WI38 (cell line): Measurements from ENCODE around the gene MAPK1.
"Not testable (repeated sequence)": the region's sequence is repeated elsewhere in the genome, so short reads cannot be mapped to it uniquely, and the experiment has no call there.

Source experiments
- H3K4me3 ChIP-seq: 2 replicates; pipeline ENCODE4 v1.5.1; 2011; ENCODE audit warnings: low read depth, mild to moderate bottlenecking, control low read depth, low read length
- TF ChIP-seq, protein P1 (sequence below): IDR thresholded peaks from 2 replicates; pipeline ENCODE4 v1.5.1; 2012; ENCODE audit warnings: low read depth, mild to moderate bottlenecking, control low read depth, low read length

Gene MAPK1

GRCh38 chr22:21837248-21837979 lies 30.0 kb downstream of the MAPK1 start:
- H3K4me3 ChIP-seq: peak overlapping the region; percentile 41
- TF ChIP-seq, protein P1, sequence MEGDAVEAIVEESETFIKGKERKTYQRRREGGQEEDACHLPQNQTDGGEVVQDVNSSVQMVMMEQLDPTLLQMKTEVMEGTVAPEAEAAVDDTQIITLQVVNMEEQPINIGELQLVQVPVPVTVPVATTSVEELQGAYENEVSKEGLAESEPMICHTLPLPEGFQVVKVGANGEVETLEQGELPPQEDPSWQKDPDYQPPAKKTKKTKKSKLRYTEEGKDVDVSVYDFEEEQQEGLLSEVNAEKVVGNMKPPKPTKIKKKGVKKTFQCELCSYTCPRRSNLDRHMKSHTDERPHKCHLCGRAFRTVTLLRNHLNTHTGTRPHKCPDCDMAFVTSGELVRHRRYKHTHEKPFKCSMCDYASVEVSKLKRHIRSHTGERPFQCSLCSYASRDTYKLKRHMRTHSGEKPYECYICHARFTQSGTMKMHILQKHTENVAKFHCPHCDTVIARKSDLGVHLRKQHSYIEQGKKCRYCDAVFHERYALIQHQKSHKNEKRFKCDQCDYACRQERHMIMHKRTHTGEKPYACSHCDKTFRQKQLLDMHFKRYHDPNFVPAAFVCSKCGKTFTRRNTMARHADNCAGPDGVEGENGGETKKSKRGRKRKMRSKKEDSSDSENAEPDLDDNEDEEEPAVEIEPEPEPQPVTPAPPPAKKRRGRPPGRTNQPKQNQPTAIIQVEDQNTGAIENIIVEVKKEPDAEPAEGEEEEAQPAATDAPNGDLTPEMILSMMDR: no peak

DNA sequence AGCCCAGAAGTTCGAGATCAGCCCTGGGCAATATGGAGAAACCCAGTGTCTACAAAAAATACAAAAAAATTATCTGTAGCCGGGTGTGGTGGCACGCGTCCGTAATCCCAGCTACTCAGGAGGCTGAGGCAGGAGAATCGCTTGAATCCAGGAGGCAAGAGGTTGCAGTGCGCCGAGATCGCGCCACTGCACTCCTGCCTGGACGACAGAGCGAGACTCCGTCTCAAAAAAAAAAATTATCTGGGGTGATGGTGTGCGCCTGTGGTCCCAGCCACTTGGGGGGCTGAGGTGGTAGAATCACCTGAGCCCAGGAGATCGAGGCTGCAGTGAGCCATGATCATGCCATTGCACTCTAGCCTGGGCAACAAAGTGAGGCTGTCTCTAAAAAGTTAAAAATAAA lies 31.0 kb downstream of the MAPK1 start:
- H3K4me3 ChIP-seq: not testable (repeated sequence)

- TF ChIP-seq, protein P1: no peak
- H3K4me3 ChIP-seq: no peak overlapping the region
Observed at GRCh38 chr22:21835378-21835777, 32.1 kb downstream of the MAPK1 start.

DNA sequence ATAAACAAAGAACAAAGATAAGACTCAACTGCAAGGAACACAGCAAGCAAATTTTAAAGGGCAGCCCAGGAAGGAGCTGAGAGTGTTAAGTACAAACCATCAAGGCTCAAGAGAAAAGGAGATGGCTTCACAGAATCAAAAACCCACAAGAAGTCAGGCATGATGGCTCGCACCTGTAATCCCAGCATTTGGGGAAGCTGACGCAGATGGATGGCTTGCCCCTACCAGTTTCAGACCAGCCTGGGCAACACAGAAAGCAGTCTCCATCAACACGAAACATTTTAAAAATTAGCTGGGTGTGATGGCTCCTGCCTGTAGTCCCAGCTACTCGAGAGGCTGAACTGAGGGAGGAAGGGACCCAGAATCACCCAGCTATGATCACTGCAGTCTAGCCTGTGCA lies 32.6 kb downstream of the MAPK1 start:
- no peak overlapping the region for H3K4me3 ChIP-seq
- TF ChIP-seq, protein P1: no peak

- TF ChIP-seq, protein P1: no peak
- no peak overlapping the region for H3K4me3 ChIP-seq
Observed at GRCh38 chr22:21832291-21833290, 34.9 kb downstream of the MAPK1 start.

DNA sequence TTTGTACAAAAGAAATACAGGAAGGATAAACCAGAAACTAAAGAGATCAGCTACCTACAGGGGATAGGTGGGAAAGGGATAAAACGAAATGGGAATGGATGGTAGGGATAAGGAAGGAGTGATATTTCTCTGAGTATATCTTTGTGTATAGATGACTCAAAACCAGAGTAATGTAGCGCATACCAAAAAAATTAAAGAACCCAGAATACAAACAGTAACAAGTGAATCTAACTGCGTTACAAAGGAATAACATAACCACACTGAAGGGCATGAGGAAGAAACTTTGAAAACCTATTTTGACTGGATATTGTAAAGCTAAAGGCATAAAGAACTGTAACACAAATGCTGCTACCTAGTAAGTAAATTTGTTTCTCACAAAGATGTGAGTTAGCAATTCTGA lies 37.9 kb downstream of the MAPK1 start:
- H3K4me3 ChIP-seq: no peak overlapping the region
- TF ChIP-seq, protein P1: no peak

DNA sequence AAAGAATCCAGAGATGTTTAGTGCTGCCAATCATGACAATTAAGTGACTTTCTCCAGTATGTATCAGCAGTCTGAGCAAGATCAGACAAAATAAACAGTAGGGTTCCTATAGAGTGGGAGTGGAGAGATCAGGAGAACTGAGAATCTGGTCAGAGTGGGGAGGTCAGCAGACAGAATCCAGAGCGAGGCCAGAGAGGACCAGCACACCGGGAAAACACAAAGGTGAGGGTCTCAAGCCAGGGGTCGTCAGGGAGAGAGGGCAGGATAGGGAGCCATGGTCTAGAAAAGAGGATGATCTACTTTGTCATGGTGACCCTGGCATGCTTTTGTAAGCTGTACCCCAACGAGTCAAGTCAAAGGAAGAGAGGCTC lies 39.2 kb downstream of the MAPK1 start:
- H3K4me3 ChIP-seq: no peak overlapping the region
- TF ChIP-seq, protein P1: no peak
